SIG-M5 (cell line): ENCODE data around the gene MRPL1.
"Not testable (repeated sequence)": the region's sequence is repeated elsewhere in the genome, so short reads cannot be mapped to it uniquely, and the experiment has no call there.

Experiments
- DNase-seq: peaks from one replicate; lab custom pipeline; 2025; lab: John Stamatoyannopoulos, UW

Gene MRPL1

DNA sequence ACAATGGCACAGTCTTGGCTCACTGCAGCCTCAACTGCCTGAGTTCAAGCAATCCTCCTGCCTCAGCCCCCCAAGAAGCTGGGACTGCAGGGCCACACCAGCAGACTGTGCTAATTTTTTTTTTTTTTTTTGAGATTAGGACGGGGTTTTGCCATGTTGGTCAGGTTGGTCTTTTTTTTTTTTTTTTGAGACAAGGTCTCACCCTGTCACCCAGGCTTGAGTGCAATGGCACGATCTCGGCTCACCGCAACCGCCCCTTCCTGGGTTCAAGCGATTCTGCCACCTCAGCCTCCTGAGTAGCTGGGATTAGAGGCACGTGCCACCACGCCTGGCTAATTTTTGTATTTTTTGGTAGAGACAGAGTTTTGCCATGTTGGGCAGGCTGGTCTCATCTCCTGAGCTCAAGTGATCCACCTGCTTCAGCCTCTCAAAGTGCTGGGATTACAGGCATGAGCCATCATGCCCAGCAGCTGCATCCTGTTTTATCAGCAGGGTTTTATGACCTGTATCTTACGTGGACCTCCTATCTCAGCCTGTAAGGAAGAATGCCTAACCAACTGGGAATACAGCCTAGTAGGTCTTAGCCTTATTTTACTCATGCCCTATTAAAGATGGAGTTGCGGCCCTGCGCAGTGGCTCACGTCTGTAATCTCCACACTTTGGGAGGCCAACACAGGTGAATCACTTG is 13.2 kb upstream of the MRPL1 start:
- DNase-seq = no peak

DNA sequence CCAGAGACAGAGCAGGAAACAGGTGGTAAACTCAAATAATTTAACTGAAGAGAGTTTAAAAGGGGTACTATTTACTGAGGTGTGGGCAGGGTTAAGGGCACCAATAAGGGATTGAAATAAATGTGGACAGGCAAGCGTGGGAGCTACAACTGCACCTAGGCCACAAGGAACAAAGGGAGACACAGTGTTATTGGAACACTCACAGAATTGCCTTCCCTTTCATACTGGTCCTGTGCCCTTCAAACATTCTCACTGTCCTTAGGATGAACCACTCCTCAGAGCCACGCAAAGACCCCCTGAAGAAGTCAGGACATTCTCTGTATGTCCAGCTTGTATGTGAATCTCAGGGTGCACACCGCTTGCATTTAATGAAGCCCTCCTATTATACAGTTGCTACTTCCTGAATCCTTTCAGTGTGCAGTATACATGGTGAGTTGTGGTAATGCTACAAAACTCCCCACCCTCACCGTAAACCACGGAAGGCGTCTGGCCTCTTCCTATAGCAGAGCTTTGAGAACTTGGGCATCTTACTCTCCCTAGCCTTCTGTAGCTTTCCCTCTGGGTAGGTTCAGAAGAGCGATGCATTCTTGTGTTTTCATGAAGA is 9.6 kb upstream of the MRPL1 start:
- DNase-seq = no peak

DNA sequence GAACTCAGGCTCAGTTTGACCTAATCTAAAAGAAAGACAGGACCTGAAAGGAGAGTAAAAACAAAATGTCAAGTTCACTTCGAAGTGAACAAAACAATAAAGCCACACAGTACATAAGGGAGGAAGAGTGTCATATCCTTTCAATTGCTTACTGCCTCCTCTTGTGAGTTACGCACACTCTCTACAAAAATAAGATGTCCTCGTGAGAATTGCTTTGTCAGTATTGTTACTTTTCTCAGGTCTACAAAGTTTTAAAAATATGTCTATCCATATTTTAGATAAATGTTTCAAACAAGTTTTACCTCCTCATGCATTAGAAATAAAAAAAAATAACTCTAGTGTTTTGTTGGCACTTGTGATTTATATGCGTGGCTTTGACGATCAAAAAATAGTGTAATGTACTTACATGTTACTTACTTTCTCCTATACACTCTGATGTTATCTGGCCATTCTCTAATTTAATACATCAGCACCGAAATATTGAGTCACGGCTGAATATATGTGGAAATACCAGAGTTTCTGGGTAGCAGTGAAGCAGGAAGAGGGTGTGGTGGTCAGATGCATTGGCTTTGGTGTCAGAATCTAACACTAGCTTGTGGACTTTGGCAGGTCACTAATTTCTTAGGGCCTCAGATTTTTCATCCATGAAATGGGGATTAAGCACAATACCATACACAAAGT is 8.1 kb upstream of the MRPL1 start:
- no peak for DNase-seq

DNA sequence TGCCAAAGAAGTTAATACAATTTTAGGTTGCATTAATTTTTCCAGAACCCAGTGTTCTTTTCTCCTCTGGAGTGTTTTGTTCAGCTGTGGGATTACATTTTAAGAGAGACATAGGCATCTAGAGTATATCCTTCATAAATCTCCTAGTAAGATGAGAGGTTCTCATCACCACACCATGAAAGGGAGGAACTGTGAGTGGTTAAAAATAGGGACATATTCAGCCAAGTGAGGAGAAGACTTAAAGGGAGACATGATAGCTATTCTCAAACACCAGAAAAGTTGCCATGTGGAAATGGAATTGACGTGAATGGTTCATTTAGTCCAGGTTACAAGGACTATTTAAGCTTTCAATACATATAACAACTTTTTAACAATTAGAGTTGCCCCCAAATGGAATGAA is 6.5 kb upstream of the MRPL1 start:
- no peak for DNase-seq

DNA sequence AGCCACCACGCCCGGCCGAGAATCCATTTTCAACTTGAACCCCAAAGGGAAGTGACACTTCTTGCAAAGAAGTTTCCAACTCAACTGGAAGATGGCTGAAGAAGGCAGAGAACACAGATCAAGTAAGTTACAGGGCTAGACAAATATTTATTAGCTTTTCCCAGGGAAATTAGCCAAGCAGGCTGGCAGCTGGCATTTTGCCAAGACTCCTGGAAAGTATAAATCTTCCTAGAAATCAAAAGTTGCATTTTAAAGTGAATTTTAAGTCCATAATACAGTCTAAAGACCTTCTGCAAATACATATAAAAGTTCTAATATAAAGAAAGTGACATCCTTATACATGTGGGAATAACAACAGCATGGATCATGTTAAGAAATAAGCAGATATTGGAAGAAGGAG is 3.4 kb upstream of the MRPL1 start:
- no peak for DNase-seq

DNA sequence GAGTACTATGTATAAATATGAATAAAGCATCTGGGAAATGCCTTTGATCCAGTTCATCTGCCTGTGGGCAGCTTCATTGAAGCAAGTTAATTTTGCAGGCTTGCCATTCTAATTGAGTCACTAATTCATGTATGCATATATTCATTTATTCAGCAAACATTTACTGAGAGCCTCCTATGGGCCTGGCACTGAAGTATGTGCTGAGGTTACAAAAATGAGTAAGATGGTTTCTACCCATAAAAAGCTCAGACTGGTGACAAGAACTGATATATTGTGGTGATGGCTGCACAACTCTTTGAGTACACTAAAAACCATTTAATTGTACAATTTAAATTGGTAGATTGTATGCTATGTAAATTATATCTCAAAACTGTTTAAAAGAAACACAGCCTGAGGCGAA is 1.1 kb upstream of the MRPL1 start:
- no peak for DNase-seq

DNA sequence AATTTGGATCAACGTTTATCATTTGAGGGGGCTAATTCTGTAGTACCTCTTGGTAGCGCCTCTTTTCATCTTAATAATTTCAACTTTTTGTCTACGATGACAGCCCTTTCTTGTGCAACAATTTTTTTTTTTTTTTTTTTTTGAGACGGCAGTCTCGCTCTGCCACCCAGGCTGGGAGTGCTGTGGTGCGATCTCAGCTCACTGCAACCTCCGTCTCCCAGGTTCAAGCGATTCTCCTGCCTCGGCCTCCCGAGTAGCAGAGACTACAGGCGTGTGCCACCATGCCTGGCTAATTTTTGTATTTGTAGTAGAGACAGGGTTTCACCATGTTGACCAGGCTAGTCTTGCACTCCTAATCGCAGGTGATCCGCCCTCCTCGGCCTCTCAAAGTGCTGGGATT is 711 bp downstream of the MRPL1 start:
- DNase-seq = not testable (repeated sequence)

DNA sequence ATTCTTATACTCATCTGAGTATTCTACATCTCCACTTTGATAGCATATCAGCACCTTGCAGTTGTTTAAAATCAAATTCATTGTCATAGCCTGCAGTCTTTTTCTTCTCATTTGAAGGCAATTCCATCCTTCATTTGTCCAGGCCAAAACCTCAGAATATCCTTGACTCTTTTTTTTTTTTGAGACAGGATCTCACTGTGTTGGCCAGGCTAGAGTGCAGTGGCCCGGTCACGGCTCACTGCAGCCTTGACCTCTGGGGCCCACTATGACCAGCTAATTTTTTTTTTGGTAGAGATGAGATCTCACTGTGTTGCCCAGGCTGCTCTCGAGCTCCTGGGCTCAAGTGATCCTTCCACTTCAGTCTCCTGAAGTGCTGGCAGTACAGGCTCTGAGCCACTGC is 2.6 kb downstream of the MRPL1 start:
- DNase-seq = no peak

DNA sequence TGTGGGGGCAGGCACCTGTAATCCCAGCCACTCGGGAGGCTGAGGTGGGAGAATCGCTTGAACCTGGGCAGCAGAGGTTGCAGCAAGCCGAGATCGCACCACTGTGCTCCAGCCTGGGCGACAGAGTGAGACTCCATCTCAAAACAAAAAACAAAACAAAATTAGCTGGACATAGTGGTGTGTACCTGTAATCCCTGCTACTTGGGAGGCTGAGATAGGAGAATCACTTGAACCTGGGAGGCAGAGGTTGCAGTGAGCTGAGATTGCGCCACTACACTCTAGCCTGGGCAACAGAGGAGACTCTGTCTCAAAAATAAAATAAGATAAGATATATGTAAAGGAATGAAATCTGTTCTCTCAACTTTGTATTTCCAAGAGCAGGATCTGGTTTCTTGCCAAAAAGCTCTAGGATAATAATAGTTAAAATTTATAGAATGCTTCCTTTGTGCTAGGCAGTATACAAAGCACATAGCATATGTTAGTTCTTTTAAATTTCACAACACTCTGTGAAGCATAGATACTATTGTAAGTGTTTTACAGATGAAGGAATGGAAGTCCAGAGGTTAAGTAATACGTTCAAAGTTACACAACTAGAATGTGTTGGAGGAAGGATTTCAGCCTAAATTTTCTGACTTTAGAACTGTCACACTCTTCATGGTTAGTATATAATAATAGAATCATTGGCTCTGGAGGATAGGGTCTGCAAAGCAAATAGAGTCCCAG is 10.3 kb downstream of the MRPL1 start:
- no peak for DNase-seq

DNA sequence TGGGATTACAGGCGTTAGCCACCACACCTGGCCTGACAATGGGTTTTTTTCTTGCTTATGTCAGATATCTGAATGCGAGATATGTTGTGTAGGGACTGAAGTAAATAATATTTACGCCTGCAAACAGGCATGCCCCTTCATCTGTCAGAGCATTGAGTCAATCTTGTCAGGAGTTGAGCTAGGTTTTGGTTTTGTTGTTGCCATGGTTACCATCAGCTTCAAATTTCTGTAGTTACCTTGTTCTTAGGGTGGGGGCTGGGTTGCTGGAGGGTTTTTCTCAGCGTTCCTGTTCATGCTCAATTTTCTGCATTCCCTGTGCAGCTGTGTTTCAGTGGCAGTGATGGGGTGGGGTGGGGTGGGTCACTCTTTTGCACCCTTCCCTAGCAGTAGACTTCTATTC is 14.5 kb downstream of the MRPL1 start:
- DNase-seq = no peak

DNA sequence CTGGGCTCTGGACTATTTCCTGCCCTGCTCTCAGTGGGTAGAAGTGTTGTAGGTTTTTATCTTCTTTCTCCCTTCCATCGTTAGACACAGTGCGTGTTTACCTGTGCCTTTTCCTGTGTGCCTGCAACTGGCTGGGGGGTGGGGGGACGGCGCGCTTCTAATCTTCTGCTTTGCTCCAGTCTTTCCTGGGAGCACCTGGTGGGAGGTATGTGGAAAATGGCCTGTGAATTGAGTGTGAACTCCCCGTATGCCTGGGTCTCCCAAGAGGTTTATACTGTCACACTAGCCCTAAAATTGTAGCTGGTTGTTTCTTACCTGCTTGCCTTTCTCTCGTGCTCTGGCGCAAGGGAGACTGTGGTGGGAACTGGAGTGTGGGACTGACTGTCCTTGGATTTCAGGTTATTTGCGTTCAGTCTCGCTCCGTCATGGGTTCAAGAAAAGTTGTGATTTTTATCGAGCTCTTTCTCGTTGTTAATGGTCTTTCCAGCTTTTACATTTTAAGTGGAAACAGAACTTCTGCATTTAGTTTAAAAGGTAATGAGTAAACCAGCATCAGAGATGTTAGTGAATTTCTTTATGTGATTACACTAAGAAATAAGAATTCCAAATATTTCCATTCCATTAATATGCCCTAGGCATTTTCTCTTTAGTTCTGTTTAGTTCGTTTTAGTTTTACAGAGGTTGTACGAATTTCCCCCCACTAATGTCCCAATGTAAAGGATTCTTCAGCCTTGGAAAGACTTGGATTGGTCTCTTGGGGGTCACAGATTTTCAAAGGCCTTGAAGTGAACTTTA is 15.3 kb downstream of the MRPL1 start:
- no peak for DNase-seq

DNA sequence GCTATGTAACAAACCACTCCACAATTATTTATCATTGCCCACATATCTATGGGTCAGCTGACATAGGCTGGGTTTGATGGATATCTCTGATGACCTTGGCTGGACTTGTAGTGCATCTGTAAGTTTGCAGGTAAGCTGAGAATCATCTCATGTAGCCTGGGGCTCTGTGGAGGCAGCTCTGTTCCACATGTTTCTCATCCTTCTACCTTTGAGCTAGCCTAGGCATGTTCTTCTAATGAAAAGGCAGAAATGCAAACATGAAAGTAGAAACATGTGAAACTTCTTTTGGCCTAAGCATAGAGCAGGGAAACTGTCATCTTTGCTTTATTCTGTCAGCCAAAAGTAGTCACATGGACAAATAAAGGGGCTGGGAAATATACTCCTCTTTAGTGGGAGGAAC is 18.2 kb downstream of the MRPL1 start:
- DNase-seq = no peak

DNA sequence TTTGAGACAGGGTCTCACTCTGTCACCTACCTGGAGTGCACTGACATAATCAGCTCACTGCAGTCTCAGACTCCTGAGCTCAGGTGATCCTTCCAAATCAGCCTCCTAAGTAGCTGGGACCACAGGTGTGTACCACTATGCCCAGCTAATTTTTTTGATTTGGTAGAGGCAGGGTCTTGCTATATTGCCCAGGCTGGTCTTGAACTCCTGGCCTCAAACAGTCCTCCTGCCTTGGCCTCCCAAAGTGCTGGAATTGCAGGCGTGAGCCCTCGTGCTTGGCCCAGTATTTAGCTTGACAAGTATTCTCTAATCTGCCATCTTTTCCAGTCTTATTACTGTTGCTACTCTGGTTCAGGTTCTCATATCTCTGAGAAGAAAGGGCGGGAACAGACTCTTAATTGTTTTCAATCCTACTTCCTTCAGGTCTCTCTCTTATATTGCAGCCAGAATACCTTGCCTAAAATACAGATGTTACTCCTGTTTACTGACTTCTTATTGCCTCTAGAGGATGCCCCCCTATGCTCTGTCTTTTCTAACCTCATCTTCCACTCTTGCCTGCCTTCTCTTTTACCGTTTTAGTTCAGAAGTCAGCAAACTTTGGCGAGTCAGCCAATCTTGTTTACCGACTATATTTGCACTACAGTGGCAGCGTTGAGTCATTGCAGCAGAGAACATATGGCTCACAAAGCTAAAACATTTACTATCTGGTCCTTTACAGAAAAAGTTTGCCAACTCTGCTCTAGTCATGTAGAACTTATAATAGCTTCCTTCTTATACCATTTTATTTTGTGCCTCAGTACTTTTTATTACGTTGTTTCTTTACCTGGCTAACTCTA is 19.0 kb downstream of the MRPL1 start:
- DNase-seq = no peak

DNA sequence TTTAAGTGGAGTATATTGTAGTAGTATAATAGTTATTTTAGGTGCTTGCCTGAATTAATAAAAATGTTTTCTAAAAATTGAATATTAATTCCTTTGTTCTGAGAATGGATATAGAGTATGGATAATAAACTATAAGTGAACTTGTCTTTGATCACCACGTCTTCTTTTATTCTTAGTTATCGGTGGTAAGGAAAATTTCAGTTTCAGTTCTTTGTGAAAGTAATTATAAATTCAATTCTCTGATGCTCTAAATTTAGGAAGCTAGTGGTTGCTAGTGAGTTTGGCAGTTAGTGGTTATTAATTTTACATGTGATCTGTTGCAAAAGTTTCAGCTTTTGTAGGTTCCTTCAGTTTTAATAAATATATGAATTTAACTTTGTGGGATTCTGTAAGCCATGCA is 30.8 kb downstream of the MRPL1 start:
- DNase-seq = no peak

DNA sequence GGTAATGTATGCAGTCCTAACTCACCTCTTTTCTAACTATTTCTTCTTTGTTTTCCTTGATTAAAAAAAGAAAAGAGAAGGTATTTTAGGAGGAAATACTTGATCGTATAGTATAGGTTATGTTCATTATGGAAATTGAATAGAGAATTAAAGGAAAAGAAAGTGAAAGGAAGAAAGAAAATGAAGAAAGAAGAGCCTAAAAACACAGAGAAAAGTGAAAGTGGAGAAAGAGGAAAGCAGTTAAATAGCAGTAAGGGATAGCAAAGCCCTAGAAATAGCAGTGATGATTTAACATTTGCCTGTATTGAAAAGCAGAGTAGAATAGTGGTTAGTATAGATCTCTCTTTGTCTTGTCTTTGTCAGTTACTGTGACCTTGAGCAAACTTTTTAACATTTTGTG is 37.0 kb downstream of the MRPL1 start:
- no peak for DNase-seq

DNA sequence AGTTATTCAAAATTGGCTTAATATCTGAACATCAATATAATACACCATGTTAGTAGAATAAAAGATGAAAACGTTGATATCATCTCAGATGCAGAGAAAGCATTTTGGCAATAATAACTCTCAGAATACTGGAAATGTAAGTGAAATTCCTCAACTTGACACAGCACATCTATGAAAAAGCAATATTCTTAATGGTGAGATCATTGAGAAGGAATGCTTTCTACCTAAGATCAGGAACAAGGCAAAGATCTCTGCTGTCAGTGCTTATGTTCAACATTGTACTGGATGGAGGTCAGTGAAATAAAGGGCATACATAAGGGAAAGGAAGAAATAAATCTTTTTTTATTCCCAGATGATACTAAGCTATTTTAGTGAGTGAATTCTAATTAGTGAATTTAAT is 40.6 kb downstream of the MRPL1 start:
- no peak for DNase-seq

DNA sequence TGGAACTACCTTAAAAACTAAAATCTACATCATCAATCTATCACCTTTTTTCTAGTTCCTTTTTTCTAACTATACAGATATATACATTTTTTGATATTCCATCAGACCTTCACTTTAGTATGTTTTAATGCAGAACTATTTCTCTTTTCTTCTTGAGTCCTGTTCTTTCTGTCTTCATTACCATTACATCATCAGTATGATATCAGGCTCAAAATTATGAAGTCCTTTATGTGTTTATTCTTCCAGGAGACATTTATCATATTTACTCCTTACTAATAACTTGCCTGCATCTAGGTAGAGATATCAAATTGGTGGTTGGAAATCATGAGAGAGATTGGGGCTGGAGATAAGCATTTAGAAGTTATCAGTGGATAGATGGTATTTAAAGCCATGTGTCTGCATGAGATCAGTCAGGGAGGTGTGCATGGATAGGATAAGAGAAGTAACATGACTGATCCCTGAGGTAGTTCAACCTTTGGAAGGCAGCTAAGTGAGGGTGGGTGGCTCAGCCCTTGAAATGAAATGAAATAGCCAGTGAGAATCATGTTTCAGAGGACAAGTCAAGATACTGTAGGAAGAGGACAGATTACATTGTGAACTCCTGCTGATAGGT is 43.1 kb downstream of the MRPL1 start:
- no peak for DNase-seq

DNA sequence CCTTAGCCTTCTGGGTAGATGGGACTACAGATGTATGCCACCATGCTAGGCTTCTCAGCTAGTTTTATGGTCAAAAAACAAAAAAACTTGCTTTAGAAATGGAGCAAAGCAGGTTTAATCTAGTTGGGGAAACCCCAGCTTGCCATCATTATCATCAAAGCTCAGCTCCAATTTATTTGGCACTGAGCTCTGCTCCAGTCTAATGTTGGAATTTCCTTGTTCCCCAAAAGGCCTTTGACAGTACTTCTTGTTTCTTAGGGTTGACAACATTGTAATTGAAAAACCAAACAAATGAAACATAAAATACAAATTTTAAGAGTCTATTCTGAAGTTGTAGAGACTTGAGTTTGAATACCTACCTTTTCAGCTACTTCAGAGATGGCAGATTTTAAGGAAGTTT is 48.0 kb downstream of the MRPL1 start:
- no peak for DNase-seq

DNA sequence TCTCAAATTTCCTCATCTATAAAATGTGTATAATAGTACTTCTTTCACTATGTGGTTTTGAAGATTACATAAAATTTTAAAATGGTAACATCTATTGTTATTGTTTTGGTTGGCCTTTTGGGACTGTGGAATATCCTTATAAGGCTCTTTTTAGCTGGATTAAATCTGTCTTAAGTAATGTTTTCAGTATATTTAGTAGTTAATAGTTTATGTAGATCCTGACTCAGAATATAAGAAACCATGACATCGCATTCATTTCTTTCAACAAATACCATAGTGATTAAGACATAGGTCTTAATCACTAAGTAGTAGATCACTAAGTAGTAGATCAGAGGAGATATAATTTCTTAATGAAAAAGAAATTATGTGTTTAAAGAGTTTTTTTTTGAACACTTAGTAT is 48.5 kb downstream of the MRPL1 start:
- no peak for DNase-seq

DNA sequence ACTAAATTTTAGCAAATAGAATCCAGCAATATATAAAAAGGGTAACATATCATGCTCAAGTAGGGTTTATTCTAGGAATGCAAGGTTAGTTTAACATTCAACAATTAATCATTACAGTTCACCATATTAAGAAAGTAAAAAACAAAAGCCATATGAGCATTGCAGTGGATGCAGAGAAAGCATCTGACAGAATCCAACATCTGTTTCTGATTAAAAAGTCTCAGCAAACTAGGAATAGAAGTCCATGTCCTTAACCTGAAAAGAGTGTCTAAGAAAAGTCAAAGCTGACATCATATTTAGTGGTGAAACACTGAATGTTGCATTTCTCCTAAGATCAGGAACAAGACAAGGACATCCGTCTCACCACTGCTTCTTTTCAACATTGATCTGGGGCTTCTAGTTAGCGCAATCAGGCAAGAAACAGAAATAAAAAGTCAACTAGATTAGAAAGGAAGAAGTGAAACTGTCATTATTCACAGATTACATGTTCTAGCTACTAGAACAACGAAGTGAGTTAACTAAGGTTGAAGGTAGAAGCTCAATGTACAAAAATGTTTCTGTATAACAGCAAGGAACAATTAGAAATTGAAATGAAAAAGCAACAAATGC is 49.3 kb downstream of the MRPL1 start:
- DNase-seq = peak; percentile 62
